GM23248 (cell line): ENCODE results near the gene REPS2. TPM values are rescaled to one million over a fixed set of nuclear protein-coding genes. Genes with fewer than 3 reads are reported as not detected.

ENCODE experiments used
- DNase-seq: peaks from one replicate; pipeline ENCODE4 v3.0.0-alpha.2; 2015
- H2AFZ ChIP-seq: fragments of 200-600 bp; sonication (generic); 2 replicates; pipeline ENCODE4 v1.6.1; 2016; ENCODE audit warnings: antibody characterized with exemption
- H3F3A ChIP-seq: fragments of 200-600 bp; sonication (generic); 2 replicates; pipeline ENCODE4 v1.6.1; 2016; ENCODE audit warnings: mild to moderate bottlenecking, antibody characterized with exemption, mixed run types; ENCODE audit not compliant: insufficient read depth
- H3K27ac ChIP-seq: fragments of 200-600 bp; sonication (generic); 2 replicates; pipeline ENCODE4 v1.5.1; 2016; ENCODE audit warnings: mild to moderate bottlenecking
- H3K27me3 ChIP-seq: fragments of 200-600 bp; sonication (generic); replicated peaks from 2 replicates; pipeline ENCODE4 v1.6.1; 2016; ENCODE audit warnings: mild to moderate bottlenecking; ENCODE audit not compliant: insufficient read depth
- H3K36me3 ChIP-seq: fragments of 200-600 bp; sonication (generic); 2 replicates; pipeline ENCODE4 v1.6.1; 2016; ENCODE audit warnings: low read depth, mild to moderate bottlenecking
- H3K4me1 ChIP-seq: fragments of 200-600 bp; sonication (generic); 2 replicates; pipeline ENCODE4 v1.6.1; 2016; ENCODE audit warnings: mild to moderate bottlenecking; ENCODE audit not compliant: insufficient read depth
- H3K4me2 ChIP-seq: fragments of 200-600 bp; sonication (generic); one replicate; pipeline ENCODE4 v1.6.1; 2016; ENCODE audit warnings: mild to moderate bottlenecking; ENCODE audit not compliant: unreplicated experiment
- H3K4me3 ChIP-seq: fragments of 200-600 bp; sonication (generic); 2 replicates; pipeline ENCODE4 v1.5.1; 2016; ENCODE audit warnings: mild to moderate bottlenecking
- H3K79me2 ChIP-seq: fragments of 200-600 bp; sonication (generic); 2 replicates; pipeline ENCODE4 v1.6.1; 2016; ENCODE audit warnings: mild to moderate bottlenecking; ENCODE audit not compliant: insufficient read depth
- H3K9ac ChIP-seq: fragments of 200-600 bp; sonication (generic); 2 replicates; pipeline ENCODE4 v1.6.1; 2016; ENCODE audit warnings: mild to moderate bottlenecking
- H3K9me2 ChIP-seq: fragments of 200-600 bp; sonication (generic); 2 replicates; pipeline ENCODE4 v1.6.1; 2016; ENCODE audit warnings: mixed run types, mild to moderate bottlenecking, moderate library complexity; ENCODE audit not compliant: insufficient read depth
- H3K9me3 ChIP-seq: fragments of 200-600 bp; sonication (generic); one replicate; pipeline ENCODE4 v1.6.1; 2017; ENCODE audit warnings: low read depth
- H4K20me1 ChIP-seq: fragments of 200-600 bp; sonication (generic); 2 replicates; pipeline ENCODE4 v1.6.0; 2016; ENCODE audit not compliant: insufficient read depth
- EZH2 ChIP-seq: fragments of 200-600 bp; sonication (generic); IDR thresholded peaks from 2 replicates; pipeline ENCODE4 v1.6.1; 2018; ENCODE audit warnings: antibody characterized with exemption, mild to moderate bottlenecking; ENCODE audit not compliant: insufficient read depth, poor library complexity, severe bottlenecking
- EZH2phosphoT487 ChIP-seq: fragments of 200-600 bp; sonication (generic); IDR thresholded peaks from 2 replicates; pipeline ENCODE4 v1.6.1; 2018; ENCODE audit warnings: antibody characterized with exemption, moderate library complexity, mild to moderate bottlenecking, low read depth; ENCODE audit not compliant: insufficient read depth
- WGBS, 2 experiments: methylation state at CpG; one replicate each; pipeline ENCODE4 v1.1.6; 2015 to 2017; ENCODE audit warnings: low lambda C conversion rate in 2 of 2, low coverage in 1 of 2; ENCODE audit errors: missing lambda C conversion rate in 2 of 2; 5-methylcytosine and 5-hydroxymethylcytosine counted together
- in situ Hi-C: fragments of 300-500 bp; cut with MboI; formaldehyde crosslinking; loops from 2 replicates; pipeline ENCODE4 v1.15.0; 2020
- polyA plus RNA-seq: library from polyadenylated mRNA; unstranded; fragments of >200 nt; fragmentation: Nextera tagmentation; extraction: Ambion mirVana; gene quantifications from 2 replicates; pipeline ENCODE4 v1.2.1, GENCODE V29; 2016
- total RNA-seq: library from RNA; depleted of rRNA; stranded (reverse); fragments of >200 nt; shearing (Covaris generic); gene quantifications from 2 replicates; pipeline ENCODE4 v1.2.3, GENCODE V29; 2014

REPS2 gene
- total and polyA plus RNA-seq, 2 experiments from 2014 or later: 0.03 to 0.11 TPM

- Histone ChIP-seq H3K27me3 (no peaks in the 10 kb centered on the region), H3K4me3 (no peak overlapping the region), H3K9me2 (no peaks in the 10 kb centered on the region), H3F3A (no peaks in the 10 kb centered on the region), H3K9ac (no peak overlapping the region), H3K4me2 (no peak overlapping the region), H4K20me1 (no peaks in the 10 kb centered on the region), H3K4me1 (no peaks in the 10 kb centered on the region), H2AFZ (no peak overlapping the region), H3K9me3 (no peaks in the 10 kb centered on the region), H3K36me3 (no peaks in the 10 kb centered on the region), H3K79me2 (no peaks in the 10 kb centered on the region), H3K27ac (no peak overlapping the region)
- TF ChIP-seq EZH2phosphoT487 (no peak), EZH2 (no peak)
- DNase-seq: no peak
- in situ Hi-C loops: no loop called here
Measured at GRCh38 chrX:17095161-17095560, 148.7 kb downstream of the REPS2 start.

- no peak for TF ChIP-seq EZH2phosphoT487
- no peak for TF ChIP-seq EZH2
- Histone ChIP-seq H3K9me2 (no peaks in the 10 kb centered on the region), H3K36me3 (no peaks in the 10 kb centered on the region), H3K27me3 (no peaks in the 10 kb centered on the region), H2AFZ (no peak overlapping the region), H3K9ac (no peak overlapping the region), H3K4me1 (no peaks in the 10 kb centered on the region), H3K9me3 (no peaks in the 10 kb centered on the region), H3F3A (no peaks in the 10 kb centered on the region), H3K79me2 (no peaks in the 10 kb centered on the region), H3K4me2 (no peak overlapping the region), H4K20me1 (no peaks in the 10 kb centered on the region), H3K27ac (no peak overlapping the region), H3K4me3 (no peak overlapping the region)
- WGBS, 2 experiments: 8 to 21% methylated on average over 1 of the region's 1 CpG
- in situ Hi-C loops: no loop called here
- DNase-seq: no peak
Measured at GRCh38 chrX:17098516-17099247, 152.2 kb downstream of the REPS2 start.

- H3K9ac ChIP-seq: no peak overlapping the region
- WGBS, 2 experiments: 44 to 62% methylated on average over 4 of the region's 4 CpGs
- H3K36me3 ChIP-seq: no peaks in the 10 kb centered on the region
- H3K9me2 ChIP-seq: no peaks in the 10 kb centered on the region
- DNase-seq: no peak
- H3K9me3 ChIP-seq: no peaks in the 10 kb centered on the region
- no peak overlapping the region for H3K4me3 ChIP-seq
- in situ Hi-C loops: no loop called here
- H3K27ac ChIP-seq: no peak overlapping the region
- no peaks in the 10 kb centered on the region for H3K27me3 ChIP-seq
- no peak overlapping the region for H2AFZ ChIP-seq
- no peaks in the 10 kb centered on the region for H4K20me1 ChIP-seq
- H3K4me1 ChIP-seq: no peaks in the 10 kb centered on the region
- no peak overlapping the region for H3K4me2 ChIP-seq
- no peaks in the 10 kb centered on the region for H3F3A ChIP-seq
- TF ChIP-seq EZH2phosphoT487: no peak
- no peak for TF ChIP-seq EZH2
- H3K79me2 ChIP-seq: no peaks in the 10 kb centered on the region
Measured at GRCh38 chrX:17104433-17104832, 158.0 kb downstream of the REPS2 start.

GRCh38 chrX:17120816-17121215 lies 174.4 kb downstream of the REPS2 start:
- TF ChIP-seq EZH2 (no peak), EZH2phosphoT487 (no peak)
- Histone ChIP-seq H3K9ac (no peak overlapping the region), H3K4me3 (no peak overlapping the region), H3K4me2 (no peak overlapping the region), H3K27ac (no peak overlapping the region), H3K4me1 (no peaks in the 10 kb centered on the region), H3K9me3 (no peaks in the 10 kb centered on the region), H2AFZ (no peak overlapping the region), H3K36me3 (no peaks in the 10 kb centered on the region), H3K9me2 (no peaks in the 10 kb centered on the region), H4K20me1 (no peaks in the 10 kb centered on the region), H3F3A (no peaks in the 10 kb centered on the region), H3K79me2 (no peaks in the 10 kb centered on the region), H3K27me3 (no peaks in the 10 kb centered on the region)
- 67 to 70% methylated on average over 6 of the region's 6 CpGs for WGBS, 2 experiments
- in situ Hi-C loops: no loop called here
- no peak for DNase-seq

- Histone ChIP-seq H4K20me1 (no peaks in the 10 kb centered on the region), H3K79me2 (no peaks in the 10 kb centered on the region), H3K27me3 (no peaks in the 10 kb centered on the region), H3K4me2 (no peak overlapping the region), H3F3A (no peaks in the 10 kb centered on the region), H3K9me3 (no peaks in the 10 kb centered on the region), H3K36me3 (no peaks in the 10 kb centered on the region), H3K4me1 (no peaks in the 10 kb centered on the region), H3K9me2 (no peaks in the 10 kb centered on the region), H3K9ac (no peak overlapping the region), H3K4me3 (no peak overlapping the region), H3K27ac (no peak overlapping the region), H2AFZ (no peak overlapping the region)
- 42 to 47% methylated on average over 2 of the region's 2 CpGs for WGBS, 2 experiments
- peak; percentile 7 for DNase-seq
- in situ Hi-C loops: no loop called here
- TF ChIP-seq EZH2phosphoT487 (no peak), EZH2 (no peak)
Measured at GRCh38 chrX:17154001-17154400, 207.5 kb downstream of the REPS2 start.
